SK-N-SH treated with all-trans-retinoic acid at 6 μM for 48 hours (cell line): ENCODE measurements around the gene RABGGTA.

Experiments used
- ISL1 ChIP-seq: fragments of 250-450 bp; sonication (Bioruptor Pico); IDR thresholded peaks from 2 replicates; pipeline ENCODE4 v2.1.2; 2022; ENCODE audit warnings: mild to moderate bottlenecking, moderate library complexity
- ZNF70 ChIP-seq: fragments of 450-650 bp; formaldehyde crosslinking; IDR thresholded peaks from 2 replicates; pipeline ENCODE4 v1.5.0; 2020; ENCODE audit warnings: mild to moderate bottlenecking, moderate library complexity

DNA sequence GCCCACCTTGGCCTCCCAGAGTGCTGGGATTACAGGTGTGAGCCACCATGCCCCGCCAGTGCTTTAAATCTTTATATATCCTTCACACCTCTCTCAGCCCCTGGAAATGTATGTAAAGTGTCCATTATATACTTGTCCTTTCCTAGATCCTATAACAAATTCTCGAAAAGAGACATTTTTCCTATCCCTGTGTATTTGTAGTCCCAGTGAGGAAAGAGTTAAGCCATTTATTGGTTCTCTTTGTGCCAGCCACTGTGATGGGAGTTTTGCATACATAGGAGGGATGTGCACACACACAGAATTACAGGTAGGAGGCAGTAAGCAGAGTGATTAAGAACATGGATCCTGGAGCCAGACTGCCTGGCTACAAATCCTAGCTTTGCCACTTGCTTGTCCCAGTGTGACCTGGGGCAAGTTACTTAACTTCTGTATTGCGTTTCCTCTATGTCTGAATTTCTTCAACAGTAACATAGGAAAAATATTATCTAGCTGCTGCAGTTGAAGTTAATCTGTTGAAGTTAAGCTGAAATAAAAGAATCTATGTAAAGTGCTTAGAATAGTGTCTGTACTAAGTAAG lies 2.1 kb upstream of the RABGGTA start:
- TF ChIP-seq ZNF70 (no peak), ISL1 (CRISPR knock-in tag) (no peak)
